Ishikawa (cell line): ENCODE measurements around the gene GLP1R.

ENCODE experiments used
- CEBPB ChIP-seq: IDR thresholded peaks from 2 replicates; pipeline ENCODE4 v1.6.1; 2012
- CREB1 ChIP-seq: IDR thresholded peaks from 2 replicates; pipeline ENCODE4 v1.6.1; 2012; ENCODE audit warnings: low read depth
- EGR1 ChIP-seq: IDR thresholded peaks from 2 replicates; pipeline ENCODE4 v1.6.1; 2012
- EP300 ChIP-seq: IDR thresholded peaks from 2 replicates; pipeline ENCODE4 v1.6.1; 2012; ENCODE audit warnings: borderline replicate concordance
- FOXM1 ChIP-seq: IDR thresholded peaks from 2 replicates; pipeline ENCODE4 v1.6.1; 2012; ENCODE audit warnings: low read depth, borderline replicate concordance
- NFIC ChIP-seq: IDR thresholded peaks from 2 replicates; pipeline ENCODE4 v1.6.1; 2012
- RAD21 ChIP-seq: IDR thresholded peaks from 2 replicates; pipeline ENCODE4 v1.6.1; 2012; ENCODE audit warnings: low read depth
- TAF1 ChIP-seq: IDR thresholded peaks from 2 replicates; pipeline ENCODE4 v1.6.1; 2012; ENCODE audit warnings: low read depth, mild to moderate bottlenecking
- TCF12 ChIP-seq: IDR thresholded peaks from 2 replicates; pipeline ENCODE4 v1.6.1; 2012; ENCODE audit warnings: low read depth
- TEAD4 ChIP-seq: IDR thresholded peaks from 2 replicates; pipeline ENCODE4 v1.6.1; 2012
- YY1 ChIP-seq: IDR thresholded peaks from 2 replicates; pipeline ENCODE4 v1.6.1; 2012; ENCODE audit warnings: low read depth
- ZBTB7A ChIP-seq: IDR thresholded peaks from 2 replicates; pipeline ENCODE4 v1.6.1; 2012; ENCODE audit warnings: low read depth
- TF ChIP-seq, protein P1 (sequence below): IDR thresholded peaks from 2 replicates; pipeline ENCODE4 v1.6.1; 2012; ENCODE audit warnings: low read depth, mild to moderate bottlenecking
- TF ChIP-seq, protein P2 (sequence below): IDR thresholded peaks from 2 replicates; pipeline ENCODE4 v1.6.1; 2012
- TF ChIP-seq, protein P3 (sequence below): IDR thresholded peaks from 2 replicates; pipeline ENCODE4 v1.6.1; 2012

GLP1R gene

DNA sequence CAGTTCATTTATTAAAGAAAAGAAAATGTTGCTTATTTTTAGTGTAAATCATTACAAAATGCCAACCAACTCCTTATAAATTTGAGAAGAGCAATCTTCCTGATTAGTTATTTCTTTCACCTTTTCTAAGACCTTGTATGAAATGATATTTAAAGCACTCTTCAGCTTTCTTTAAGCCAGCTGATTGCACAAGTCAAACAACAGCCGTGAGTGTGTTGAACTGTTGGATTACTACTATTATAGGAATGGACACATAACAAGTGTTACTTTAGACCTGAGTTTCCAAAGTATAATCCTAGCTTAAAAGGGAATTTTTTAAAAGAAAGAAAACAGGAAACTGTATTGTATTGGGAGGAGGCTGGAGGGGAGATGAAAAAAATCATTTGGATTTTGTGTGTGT is 26.8 kb upstream of the GLP1R start:
- TF ChIP-seq, protein P1, sequence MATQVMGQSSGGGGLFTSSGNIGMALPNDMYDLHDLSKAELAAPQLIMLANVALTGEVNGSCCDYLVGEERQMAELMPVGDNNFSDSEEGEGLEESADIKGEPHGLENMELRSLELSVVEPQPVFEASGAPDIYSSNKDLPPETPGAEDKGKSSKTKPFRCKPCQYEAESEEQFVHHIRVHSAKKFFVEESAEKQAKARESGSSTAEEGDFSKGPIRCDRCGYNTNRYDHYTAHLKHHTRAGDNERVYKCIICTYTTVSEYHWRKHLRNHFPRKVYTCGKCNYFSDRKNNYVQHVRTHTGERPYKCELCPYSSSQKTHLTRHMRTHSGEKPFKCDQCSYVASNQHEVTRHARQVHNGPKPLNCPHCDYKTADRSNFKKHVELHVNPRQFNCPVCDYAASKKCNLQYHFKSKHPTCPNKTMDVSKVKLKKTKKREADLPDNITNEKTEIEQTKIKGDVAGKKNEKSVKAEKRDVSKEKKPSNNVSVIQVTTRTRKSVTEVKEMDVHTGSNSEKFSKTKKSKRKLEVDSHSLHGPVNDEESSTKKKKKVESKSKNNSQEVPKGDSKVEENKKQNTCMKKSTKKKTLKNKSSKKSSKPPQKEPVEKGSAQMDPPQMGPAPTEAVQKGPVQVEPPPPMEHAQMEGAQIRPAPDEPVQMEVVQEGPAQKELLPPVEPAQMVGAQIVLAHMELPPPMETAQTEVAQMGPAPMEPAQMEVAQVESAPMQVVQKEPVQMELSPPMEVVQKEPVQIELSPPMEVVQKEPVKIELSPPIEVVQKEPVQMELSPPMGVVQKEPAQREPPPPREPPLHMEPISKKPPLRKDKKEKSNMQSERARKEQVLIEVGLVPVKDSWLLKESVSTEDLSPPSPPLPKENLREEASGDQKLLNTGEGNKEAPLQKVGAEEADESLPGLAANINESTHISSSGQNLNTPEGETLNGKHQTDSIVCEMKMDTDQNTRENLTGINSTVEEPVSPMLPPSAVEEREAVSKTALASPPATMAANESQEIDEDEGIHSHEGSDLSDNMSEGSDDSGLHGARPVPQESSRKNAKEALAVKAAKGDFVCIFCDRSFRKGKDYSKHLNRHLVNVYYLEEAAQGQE: no peak
- TF ChIP-seq NFIC: no peak
- TF ChIP-seq RAD21: no peak
- TF ChIP-seq TAF1: no peak
- TF ChIP-seq CEBPB: no peak
- no peak for TF ChIP-seq TCF12
- TF ChIP-seq FOXM1: no peak
- TF ChIP-seq, protein P2, sequence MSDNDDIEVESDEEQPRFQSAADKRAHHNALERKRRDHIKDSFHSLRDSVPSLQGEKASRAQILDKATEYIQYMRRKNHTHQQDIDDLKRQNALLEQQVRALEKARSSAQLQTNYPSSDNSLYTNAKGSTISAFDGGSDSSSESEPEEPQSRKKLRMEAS: no peak
- TF ChIP-seq EP300: no peak
- TF ChIP-seq CREB1: no peak
- TF ChIP-seq ZBTB7A: no peak
- no peak for TF ChIP-seq EGR1
- TF ChIP-seq, protein P3, sequence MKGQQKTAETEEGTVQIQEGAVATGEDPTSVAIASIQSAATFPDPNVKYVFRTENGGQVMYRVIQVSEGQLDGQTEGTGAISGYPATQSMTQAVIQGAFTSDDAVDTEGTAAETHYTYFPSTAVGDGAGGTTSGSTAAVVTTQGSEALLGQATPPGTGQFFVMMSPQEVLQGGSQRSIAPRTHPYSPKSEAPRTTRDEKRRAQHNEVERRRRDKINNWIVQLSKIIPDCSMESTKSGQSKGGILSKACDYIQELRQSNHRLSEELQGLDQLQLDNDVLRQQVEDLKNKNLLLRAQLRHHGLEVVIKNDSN: no peak
- no peak for TF ChIP-seq YY1
- TF ChIP-seq TEAD4: no peak

DNA sequence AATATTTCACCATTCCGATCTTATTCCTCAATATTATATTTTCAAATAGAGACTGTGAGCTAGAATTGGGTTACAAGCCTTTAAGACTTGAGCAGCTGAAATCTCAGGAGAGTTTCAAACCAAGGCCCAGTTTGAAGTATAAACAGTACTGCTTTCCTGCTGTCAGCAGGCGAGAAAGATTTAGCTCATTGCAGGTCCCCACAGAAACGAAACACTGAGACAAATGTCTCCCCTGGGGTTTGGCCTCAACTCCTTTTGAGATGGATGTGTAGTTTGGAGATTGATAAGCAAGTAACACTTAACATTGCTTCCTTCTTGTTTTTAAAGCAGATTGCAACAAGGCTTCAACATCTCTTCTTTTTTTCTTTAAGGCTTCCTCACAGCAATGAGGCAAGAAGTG is 22.4 kb upstream of the GLP1R start:
- TF ChIP-seq TEAD4 (no peak), ZBTB7A (no peak), YY1 (no peak)
- TF ChIP-seq, protein P1: no peak

DNA sequence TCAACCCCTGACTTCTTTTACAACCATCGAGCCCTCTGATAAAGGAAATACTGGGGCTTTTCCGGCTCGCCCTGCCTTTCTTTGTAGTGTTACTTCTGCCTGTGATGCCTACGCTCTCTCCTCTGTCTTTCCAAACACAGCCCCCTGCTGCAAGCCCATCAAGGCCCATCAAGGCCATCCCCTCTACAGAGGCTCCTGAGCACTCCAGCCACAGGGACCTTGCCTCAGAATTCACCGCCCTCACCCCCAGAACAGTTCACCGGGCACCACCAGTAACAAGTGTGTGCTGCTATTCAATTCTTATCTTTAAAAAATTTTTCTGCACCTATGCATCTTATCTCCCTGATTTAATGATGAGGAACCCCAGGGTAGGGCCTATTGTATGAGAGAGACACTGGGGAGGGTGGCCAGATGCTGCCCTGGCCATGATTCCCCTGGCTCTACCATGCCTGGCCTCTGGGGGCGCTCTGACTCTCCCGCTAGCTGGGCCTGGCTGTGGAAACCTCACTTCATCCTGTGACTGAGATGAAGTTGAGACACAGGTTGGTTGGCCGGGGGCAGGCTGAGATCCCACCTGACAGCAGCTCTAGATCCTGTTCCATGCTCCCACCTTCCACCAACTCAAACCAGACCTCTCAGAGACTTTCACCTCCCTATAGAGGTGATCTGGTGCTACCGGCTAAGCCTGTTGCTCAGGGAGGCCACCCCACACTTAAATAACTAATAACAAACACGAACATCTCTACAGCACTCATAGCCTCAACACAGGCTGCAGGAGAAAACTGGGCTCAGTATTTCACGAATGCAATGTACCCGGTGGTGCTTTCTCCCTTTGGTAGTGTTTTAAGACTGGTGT is 19.2 kb upstream of the GLP1R start:
- peak; percentile 59 for TF ChIP-seq RAD21
- TF ChIP-seq TAF1: no peak

DNA sequence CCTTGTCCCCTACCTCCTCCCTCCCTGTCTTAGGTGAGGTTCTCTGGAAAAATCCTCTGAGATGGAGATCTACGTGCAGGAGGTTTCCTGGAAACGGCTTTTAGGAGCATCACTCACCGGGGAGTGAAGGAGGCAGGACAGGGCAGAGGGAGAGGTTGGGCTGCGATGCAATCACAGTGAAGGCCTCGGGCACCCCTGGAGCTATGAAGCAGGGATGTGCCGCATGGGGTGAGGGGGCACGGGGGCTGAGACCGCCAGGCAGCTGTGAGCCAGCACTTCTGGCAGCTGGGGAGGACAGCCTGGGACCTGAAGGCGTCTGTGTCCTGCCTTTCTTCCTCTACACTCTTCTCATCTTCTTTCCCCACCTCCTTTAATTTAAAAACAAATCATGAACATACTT is 12.9 kb upstream of the GLP1R start:
- TF ChIP-seq CEBPB (no peak), EP300 (no peak), RAD21 (no peak), FOXM1 (no peak), ZBTB7A (no peak), TEAD4 (no peak), EGR1 (no peak), NFIC (no peak), CREB1 (no peak), YY1 (no peak), TAF1 (no peak), TCF12 (no peak)
- TF ChIP-seq, protein P2: no peak
- TF ChIP-seq, protein P3: no peak
- TF ChIP-seq, protein P1: no peak

GRCh38 chr6:39037082-39037508 is 11.5 kb upstream of the GLP1R start:
- no peak for TF ChIP-seq TEAD4
